GM12872 (cell line): ENCODE measurements around the gene CDK18.

Experiments
- TF ChIP-seq, protein P1 (sequence below): IDR thresholded peaks from 3 replicates; pipeline ENCODE4 v1.5.1; 2011; ENCODE audit warnings: low read depth, mild to moderate bottlenecking, low read length, moderate library complexity; ENCODE audit not compliant: insufficient read depth

CDK18 gene

DNA sequence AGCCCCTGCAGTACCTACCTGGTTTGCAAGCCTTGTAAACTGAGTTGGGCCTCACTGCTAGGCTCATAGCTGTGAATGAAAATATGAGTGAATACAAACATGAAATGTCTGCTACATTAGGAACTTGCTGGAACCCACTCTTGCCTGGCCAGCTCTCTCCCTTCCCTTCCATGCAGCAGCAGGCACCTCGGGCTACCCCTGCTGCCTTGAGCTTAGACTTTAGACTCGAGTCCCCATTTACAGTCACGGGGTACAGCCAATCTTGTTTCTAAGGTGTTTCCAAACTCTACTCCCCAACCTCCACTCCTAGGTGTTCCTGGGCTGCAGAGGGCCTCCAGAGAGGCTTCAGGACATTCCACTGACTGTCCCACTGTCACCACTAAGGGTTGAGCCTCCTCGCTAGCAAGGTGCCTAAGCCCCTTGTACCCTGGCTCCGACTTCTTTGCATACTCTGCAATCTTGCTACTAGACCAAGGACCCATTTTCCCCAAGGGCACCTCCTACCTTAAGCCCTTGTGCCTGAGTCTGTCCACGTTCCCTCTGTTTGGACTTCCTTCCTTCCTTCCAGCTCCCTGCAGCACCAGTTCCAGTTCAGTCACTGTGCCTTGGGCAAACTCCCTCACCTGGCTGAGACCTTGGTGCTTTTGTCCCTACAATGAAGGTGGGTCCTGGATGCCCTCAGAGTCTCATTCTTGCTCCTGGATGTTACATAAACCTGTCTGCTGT is 36.9 kb downstream of the CDK18 start:
- TF ChIP-seq, protein P1, sequence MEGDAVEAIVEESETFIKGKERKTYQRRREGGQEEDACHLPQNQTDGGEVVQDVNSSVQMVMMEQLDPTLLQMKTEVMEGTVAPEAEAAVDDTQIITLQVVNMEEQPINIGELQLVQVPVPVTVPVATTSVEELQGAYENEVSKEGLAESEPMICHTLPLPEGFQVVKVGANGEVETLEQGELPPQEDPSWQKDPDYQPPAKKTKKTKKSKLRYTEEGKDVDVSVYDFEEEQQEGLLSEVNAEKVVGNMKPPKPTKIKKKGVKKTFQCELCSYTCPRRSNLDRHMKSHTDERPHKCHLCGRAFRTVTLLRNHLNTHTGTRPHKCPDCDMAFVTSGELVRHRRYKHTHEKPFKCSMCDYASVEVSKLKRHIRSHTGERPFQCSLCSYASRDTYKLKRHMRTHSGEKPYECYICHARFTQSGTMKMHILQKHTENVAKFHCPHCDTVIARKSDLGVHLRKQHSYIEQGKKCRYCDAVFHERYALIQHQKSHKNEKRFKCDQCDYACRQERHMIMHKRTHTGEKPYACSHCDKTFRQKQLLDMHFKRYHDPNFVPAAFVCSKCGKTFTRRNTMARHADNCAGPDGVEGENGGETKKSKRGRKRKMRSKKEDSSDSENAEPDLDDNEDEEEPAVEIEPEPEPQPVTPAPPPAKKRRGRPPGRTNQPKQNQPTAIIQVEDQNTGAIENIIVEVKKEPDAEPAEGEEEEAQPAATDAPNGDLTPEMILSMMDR, result no peak

DNA sequence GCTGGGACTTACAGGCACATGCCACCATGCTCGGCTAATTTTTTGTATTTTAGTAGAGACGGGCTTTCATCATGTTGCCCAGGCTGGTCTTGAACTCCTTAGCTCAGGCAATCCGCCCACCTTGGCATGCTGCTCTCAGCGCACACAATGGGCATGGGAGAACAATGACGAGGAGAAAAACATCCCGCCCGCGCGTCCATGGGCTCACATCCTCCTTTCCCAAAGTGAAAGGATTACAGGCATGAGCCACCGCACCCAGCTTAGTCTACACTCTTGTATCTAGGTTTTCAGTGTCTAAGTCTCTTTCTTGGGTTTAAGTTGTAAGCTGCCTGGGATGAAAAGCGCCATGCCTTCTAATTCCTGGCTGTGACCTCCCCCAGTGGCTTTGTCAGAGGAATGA is 37.9 kb downstream of the CDK18 start:
- TF ChIP-seq, protein P1, result no peak

DNA sequence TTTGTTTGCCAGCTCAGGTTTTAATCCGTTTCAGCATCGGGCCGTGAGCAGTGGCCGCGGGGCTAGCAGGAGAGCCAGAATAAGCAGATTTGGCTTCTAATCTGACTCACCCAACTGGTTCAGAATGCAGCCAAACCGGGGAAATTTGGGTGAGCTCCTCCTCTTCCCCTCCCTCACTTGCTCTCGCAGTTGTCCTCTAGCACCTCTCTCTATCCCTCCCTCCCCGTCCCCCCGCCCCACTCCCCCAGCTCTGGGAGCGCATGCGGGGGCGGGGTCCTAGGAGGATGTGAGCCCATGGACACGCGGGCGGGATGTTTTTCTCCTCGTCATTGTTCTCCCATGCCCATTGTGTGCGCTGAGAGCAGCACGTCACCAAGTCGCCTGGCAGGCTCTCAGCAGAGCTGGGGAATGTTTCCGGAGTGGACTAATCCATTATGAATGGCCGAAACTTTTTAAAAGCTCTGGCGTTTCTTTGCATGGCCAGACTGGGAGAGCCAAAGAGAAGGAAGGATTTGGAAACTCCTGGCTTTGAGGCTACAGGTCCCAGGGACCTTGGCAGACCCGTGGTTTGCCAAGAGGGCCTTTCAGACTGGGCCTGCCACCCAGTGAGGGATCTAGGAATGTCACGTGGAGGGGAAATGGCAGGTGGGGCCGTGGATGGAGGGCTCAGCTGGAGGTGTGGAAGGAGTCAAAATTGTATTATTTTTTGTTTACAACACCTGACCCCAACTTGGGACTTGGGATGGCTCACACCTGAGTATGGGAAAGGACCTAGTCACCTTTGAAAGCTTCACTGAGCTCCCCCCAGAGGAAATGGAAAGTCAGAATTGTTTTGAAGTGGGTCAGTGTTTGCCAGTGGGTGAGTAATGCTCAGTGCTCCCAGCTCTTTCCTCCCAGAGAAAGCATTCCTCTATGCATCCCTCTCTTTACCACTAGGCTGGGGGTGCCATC is 39.2 kb downstream of the CDK18 start:
- TF ChIP-seq, protein P1, result no peak

DNA sequence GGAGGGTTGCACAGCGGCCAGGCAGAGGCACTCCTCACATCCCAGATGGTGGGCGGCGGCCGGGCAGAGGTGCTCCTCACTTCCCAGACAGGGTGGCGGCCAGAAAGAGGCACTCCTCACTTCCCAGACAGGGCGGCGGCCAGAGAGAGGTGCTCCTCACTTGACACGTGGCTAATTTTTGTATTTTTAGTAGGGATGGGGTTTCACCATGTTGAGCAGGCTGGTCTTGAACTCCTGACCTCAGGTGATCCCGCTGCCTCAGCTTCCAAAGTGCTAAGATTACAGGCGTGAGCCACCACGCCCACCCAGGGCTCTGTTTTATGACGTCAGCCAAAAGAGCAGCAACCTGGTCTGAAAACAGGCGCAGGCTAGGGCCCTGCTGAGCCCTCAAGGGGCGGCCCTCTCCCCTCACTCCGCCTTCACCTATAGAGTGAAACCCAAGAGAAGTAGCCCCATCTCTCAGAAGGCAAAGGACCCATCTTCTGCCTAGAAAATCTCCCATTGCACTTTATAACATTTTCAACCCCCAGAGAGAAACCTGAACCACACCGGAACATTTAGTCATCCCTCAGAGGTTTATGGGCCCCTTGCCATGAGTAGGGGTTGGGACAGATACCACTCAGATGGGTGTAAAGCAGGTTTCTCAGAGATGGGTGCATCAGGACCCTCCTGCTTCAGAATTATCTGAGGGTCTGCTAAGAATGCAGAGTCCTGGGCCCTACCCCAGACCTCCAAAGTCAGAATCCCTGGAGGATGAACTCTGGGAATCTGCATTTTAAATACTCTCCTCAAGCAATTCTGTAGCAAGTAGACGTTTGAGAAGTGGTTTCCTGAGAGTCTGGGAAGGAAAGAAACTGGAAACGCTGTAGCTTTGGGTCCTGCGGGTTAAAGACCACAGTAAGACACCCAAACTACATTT is 40.8 kb downstream of the CDK18 start:
- TF ChIP-seq, protein P1, result no peak

DNA sequence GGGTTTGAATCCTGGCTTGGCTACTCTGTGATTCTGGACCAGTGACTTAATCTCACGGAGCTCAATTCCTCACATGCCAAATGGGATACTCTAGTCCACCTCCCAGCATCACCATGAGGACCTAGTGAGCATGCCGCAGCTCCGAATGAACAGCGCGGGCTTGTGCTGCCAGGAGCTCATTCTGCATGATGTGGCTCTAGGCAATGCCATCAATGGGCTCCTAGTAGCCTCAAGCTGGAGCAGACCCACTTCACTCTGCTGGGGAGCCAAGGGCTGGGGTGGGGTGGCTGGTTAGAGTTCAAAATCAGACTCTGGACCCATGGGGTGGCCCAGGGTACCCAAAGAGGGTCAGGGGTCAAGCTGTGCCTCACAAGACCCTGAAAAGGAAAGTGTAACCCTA is 41.5 kb downstream of the CDK18 start:
- TF ChIP-seq, protein P1, result no peak

DNA sequence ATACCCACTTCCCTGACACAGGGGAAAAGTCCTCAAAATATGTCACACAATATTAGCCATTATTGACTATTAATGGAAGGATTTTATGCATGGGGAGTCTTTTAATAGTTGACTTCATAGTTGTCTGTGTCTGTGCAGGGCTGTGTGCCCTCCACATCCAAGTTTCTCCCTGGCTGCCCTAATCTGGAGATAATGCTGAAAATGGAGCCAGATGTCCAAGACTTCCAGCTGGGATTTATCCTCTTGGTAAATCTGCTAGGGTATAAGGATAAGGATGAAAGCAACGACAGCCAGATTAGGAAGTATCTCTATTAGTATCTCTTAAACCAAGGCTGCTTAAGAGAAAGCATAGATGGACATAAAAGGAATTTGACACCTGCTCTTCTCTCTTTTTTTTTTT is 42.1 kb downstream of the CDK18 start:
- TF ChIP-seq, protein P1, result no peak
